Calu3 (cell line): Measurements from ENCODE around the gene IL24. TPM values are rescaled to one million over a fixed set of nuclear protein-coding genes. Genes with fewer than 3 reads are reported as not detected.

ENCODE experiments used
- BruUV-seq: library from RNA; stranded (reverse); fragments of 400-500 nt; replicated peaks from 2 replicates; lab custom pipeline; 2021; lab: Mats Ljungman, UMichigan
- CTCF ChIA-PET: fragments of 300-600 bp; sonication (Branson Sonifier 250); formaldehyde crosslinking; loops from one replicate; lab custom pipeline; 2022; ENCODE audit warnings: antibody characterized with exemption; lab: Charles Lee
- DNase-seq: peaks from one replicate; pipeline ENCODE4 v3.0.0; 2022
- H3K27ac Mint-ChIP-seq: one replicate; pipeline ENCODE4 v1.8.0; 2022; ENCODE audit warnings: mixed read lengths; ENCODE audit not compliant: unreplicated experiment
- H3K27me3 Mint-ChIP-seq: one replicate; pipeline ENCODE4 v1.8.0; 2022; ENCODE audit warnings: mixed read lengths; ENCODE audit not compliant: unreplicated experiment
- H3K36me3 Mint-ChIP-seq: one replicate; pipeline ENCODE4 v1.8.0; 2022; ENCODE audit warnings: mild to moderate bottlenecking, moderate library complexity, mixed read lengths; ENCODE audit not compliant: insufficient read depth, unreplicated experiment
- H3K4me1 Mint-ChIP-seq: one replicate; pipeline ENCODE4 v1.8.0; 2022; ENCODE audit warnings: mild to moderate bottlenecking, low read depth, mixed read lengths; ENCODE audit not compliant: unreplicated experiment
- H3K4me3 Mint-ChIP-seq: one replicate; pipeline ENCODE4 v1.8.0; 2022; ENCODE audit warnings: mild to moderate bottlenecking, low read depth, moderate library complexity, mixed read lengths; ENCODE audit not compliant: unreplicated experiment
- H3K9me3 Mint-ChIP-seq: one replicate; pipeline ENCODE4 v1.8.0; 2022; ENCODE audit warnings: low read depth, mixed read lengths; ENCODE audit not compliant: unreplicated experiment
- intact Hi-C: fragments of 100-400 bp; cut with micrococcal nuclease; formaldehyde crosslinking; loops from one replicate; pipeline ENCODE4 v1.10.0; 2022; ENCODE audit not compliant: unreplicated experiment
- total RNA-seq: library from RNA; stranded (reverse); gene quantifications from 2 replicates; pipeline ENCODE4 v1.2.3, GENCODE V29; 2022
- TF ChIP-seq, protein P1 (sequence below): fragments of 200-600 bp; IDR thresholded peaks from one replicate; pipeline ENCODE4 v1.8.0; 2022; ENCODE audit warnings: antibody characterized with exemption; ENCODE audit not compliant: unreplicated experiment

IL24 gene
- total RNA-seq, 1 experiment from 2014 or later, result not detected

DNA sequence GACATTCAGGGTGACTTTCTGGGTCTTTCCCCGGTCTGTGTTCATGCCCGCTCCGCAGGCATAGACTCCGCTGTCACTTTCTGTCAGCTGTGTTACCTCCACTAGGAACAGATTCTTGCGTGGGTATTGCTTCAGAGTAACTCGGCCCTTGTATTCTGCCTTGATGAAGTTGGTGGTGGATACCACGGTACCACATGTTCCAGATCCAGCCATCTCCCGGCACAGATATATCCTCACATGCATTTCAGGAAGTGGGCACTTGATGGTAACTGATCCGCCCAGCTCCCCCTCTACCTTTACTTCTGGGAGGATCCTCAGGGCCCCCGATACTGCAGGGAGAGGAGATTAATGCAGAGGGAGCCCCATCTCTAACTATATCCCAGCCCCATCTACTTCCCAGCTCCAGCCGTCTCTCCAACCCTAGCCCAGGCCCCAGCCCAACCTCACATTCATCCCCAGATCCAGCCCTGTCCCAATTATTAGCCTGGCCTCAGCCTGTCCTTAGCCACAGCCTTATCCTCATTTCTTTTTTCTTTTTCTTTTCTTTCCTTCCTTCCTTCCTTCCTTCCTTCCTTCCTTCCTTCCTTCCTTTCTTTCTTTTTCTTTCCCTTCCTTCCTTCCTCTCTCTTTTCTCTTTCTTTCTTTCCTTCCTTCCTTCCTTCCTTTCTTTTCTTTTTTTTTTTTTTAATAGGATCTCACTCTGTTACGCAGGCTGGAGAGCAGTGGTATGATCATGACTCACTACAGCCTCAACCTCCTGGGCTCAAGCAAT lies 16.7 kb downstream of the IL24 start:
- BruUV-seq, result no TSS peak
- CTCF ChIA-PET, result interaction anchor here (0.9 to 2.1 kb wide), 2 partner anchors 22 to 66 kb away, joined by 3 to 8 read pairs; no protein-coding TSS in a partner anchor
- H3K27me3 Mint-ChIP-seq, result peaks cover 20% of the 10 kb centered on the region

GRCh38 chr1:206915030-206915735 lies 17.9 kb downstream of the IL24 start:
- DNase-seq, result no peak
- no TSS peak for BruUV-seq
- CTCF ChIA-PET, result interaction anchor here (0.9 kb wide), 1 partner anchor 21 kb away, joined by 3 read pairs; no protein-coding TSS in a partner anchor
- Mint-ChIP-seq H3K4me3 (no peak overlapping the region), H3K9me3 (no peaks in the 10 kb centered on the region), H3K36me3 (peaks cover under 1% of the 10 kb centered on the region), H3K4me1 (peaks cover 17% of the 10 kb centered on the region), H3K27ac (no peak overlapping the region), H3K27me3 (peaks cover 20% of the 10 kb centered on the region)
- intact Hi-C loops, result no loop called here
- TF ChIP-seq, protein P1, sequence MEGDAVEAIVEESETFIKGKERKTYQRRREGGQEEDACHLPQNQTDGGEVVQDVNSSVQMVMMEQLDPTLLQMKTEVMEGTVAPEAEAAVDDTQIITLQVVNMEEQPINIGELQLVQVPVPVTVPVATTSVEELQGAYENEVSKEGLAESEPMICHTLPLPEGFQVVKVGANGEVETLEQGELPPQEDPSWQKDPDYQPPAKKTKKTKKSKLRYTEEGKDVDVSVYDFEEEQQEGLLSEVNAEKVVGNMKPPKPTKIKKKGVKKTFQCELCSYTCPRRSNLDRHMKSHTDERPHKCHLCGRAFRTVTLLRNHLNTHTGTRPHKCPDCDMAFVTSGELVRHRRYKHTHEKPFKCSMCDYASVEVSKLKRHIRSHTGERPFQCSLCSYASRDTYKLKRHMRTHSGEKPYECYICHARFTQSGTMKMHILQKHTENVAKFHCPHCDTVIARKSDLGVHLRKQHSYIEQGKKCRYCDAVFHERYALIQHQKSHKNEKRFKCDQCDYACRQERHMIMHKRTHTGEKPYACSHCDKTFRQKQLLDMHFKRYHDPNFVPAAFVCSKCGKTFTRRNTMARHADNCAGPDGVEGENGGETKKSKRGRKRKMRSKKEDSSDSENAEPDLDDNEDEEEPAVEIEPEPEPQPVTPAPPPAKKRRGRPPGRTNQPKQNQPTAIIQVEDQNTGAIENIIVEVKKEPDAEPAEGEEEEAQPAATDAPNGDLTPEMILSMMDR, result no peak

More for the DNA sequence above, 16.7 kb downstream of the IL24 start:
- Mint-ChIP-seq H3K4me1 (peaks cover 19% of the 10 kb centered on the region), H3K4me3 (no peak overlapping the region), H3K27ac (no peak overlapping the region), H3K9me3 (no peaks in the 10 kb centered on the region), H3K36me3 (peaks cover 7% of the 10 kb centered on the region)
- intact Hi-C loops, result loop anchor here (2.0 kb wide), 1 partner anchor 187 kb away; no protein-coding TSS in a partner anchor
- TF ChIP-seq, protein P1, result no peak
- DNase-seq, result no peak

- CTCF ChIA-PET, result interaction anchor here (0.6 to 1.6 kb wide), 4 partner anchors 21 to 482 kb away, joined by 3 to 7 read pairs (median 4); no protein-coding TSS in a partner anchor
- intact Hi-C loops, result no loop called here
- Mint-ChIP-seq H3K4me3 (no peak overlapping the region), H3K36me3 (no peaks in the 10 kb centered on the region), H3K4me1 (peaks cover 17% of the 10 kb centered on the region), H3K9me3 (no peaks in the 10 kb centered on the region), H3K27ac (no peak overlapping the region), H3K27me3 (peaks cover 20% of the 10 kb centered on the region)
- no peak for DNase-seq
- BruUV-seq, result no TSS peak
- TF ChIP-seq, protein P1, result no peak
Observed at GRCh38 chr1:206916000-206916709, 18.9 kb downstream of the IL24 start.

- Mint-ChIP-seq H3K27me3 (peaks cover 20% of the 10 kb centered on the region), H3K4me1 (peaks cover 3% of the 10 kb centered on the region), H3K27ac (no peak overlapping the region), H3K36me3 (no peaks in the 10 kb centered on the region), H3K4me3 (no peak overlapping the region), H3K9me3 (no peaks in the 10 kb centered on the region)
- intact Hi-C loops, result no loop called here
- CTCF ChIA-PET, result interaction anchor here (1.6 kb wide), 1 partner anchor 287 kb away, joined by 3 read pairs; no protein-coding TSS in a partner anchor
- TF ChIP-seq, protein P1, result no peak
- DNase-seq, result no peak
- BruUV-seq, result no TSS peak
Observed at GRCh38 chr1:206918076-206918475, 20.8 kb downstream of the IL24 start.
